H9 (cell line): ENCODE data around the gene FAM209A. TPM values are rescaled to one million over a fixed set of nuclear protein-coding genes. Genes with fewer than 3 reads are reported as not detected.

Experiments used
- DNase-seq: peaks from one replicate; pipeline ENCODE4 v3.0.0-alpha.2; 2017
- H2AFZ ChIP-seq: one replicate; pipeline ENCODE4 v1.6.1; 2013; ENCODE audit warnings: mild to moderate bottlenecking, low read length, control low read depth, moderate library complexity
- H2AK5ac ChIP-seq: 2 replicates; pipeline ENCODE4 v1.6.1; 2013; ENCODE audit warnings: low read length, control low read depth, mixed read lengths; ENCODE audit not compliant: insufficient read length
- H2BK120ac ChIP-seq: one replicate; pipeline ENCODE4 v1.6.1; 2013; ENCODE audit warnings: low read depth, mild to moderate bottlenecking, low read length, control low read depth, inconsistent platforms; ENCODE audit not compliant: poor library complexity, severe bottlenecking
- H2BK12ac ChIP-seq: 2 replicates; pipeline ENCODE4 v1.6.1; 2013; ENCODE audit warnings: low read length, control low read depth, mixed read lengths, low read depth; ENCODE audit not compliant: insufficient read length
- H2BK15ac ChIP-seq: 2 replicates; pipeline ENCODE4 v1.6.1; 2013; ENCODE audit warnings: low read depth, low read length, control low read depth
- H2BK20ac ChIP-seq: one replicate; pipeline ENCODE4 v1.6.1; 2013; ENCODE audit warnings: low read depth, mild to moderate bottlenecking, low read length, control low read depth, inconsistent platforms; ENCODE audit not compliant: poor library complexity, severe bottlenecking
- H2BK5ac ChIP-seq: 2 replicates; pipeline ENCODE4 v1.6.1; 2013; ENCODE audit warnings: low read length, control low read depth, mixed read lengths; ENCODE audit not compliant: insufficient read length
- H3K14ac ChIP-seq: 2 replicates; pipeline ENCODE4 v1.6.1; 2013; ENCODE audit warnings: low read length, control low read depth; ENCODE audit not compliant: insufficient read depth
- H3K18ac ChIP-seq: 2 replicates; pipeline ENCODE4 v1.6.1; 2013; ENCODE audit warnings: low read depth, mild to moderate bottlenecking, mixed read lengths, low read length, control low read depth; ENCODE audit not compliant: insufficient read length
- H3K23ac ChIP-seq: 2 replicates; pipeline ENCODE4 v1.6.1; 2013; ENCODE audit warnings: low read length, control low read depth, mixed read lengths, low read depth; ENCODE audit not compliant: insufficient read length
- H3K23me2 ChIP-seq: 2 replicates; pipeline ENCODE4 v1.6.1; 2013; ENCODE audit warnings: low read depth, mild to moderate bottlenecking, mixed read lengths, low read length, control low read depth; ENCODE audit not compliant: insufficient read length, poor library complexity, severe bottlenecking
- H3K27ac ChIP-seq: 2 replicates; pipeline ENCODE4 v1.5.1; 2013; ENCODE audit warnings: low read length, control low read depth, mixed read lengths, low read depth; ENCODE audit not compliant: insufficient read length
- H3K27me3 ChIP-seq: 2 replicates; pipeline ENCODE4 v1.6.1; 2013; ENCODE audit warnings: low read length, control low read depth, inconsistent platforms; ENCODE audit not compliant: insufficient read depth
- H3K4ac ChIP-seq: 2 replicates; pipeline ENCODE4 v1.6.1; 2013; ENCODE audit warnings: low read depth, mild to moderate bottlenecking, control low read depth, inconsistent platforms, low read length, moderate library complexity
- H3K4me1 ChIP-seq: 2 replicates; pipeline ENCODE4 v1.6.1; 2013; ENCODE audit warnings: low read length, control low read depth, inconsistent platforms; ENCODE audit not compliant: insufficient read depth
- H3K4me2 ChIP-seq: 2 replicates; pipeline ENCODE4 v1.6.1; 2013; ENCODE audit warnings: low read length, control low read depth, mixed read lengths; ENCODE audit not compliant: insufficient read length, insufficient read depth
- H3K56ac ChIP-seq: 2 replicates; pipeline ENCODE4 v1.6.1; 2013; ENCODE audit warnings: low read depth, mild to moderate bottlenecking, mixed read lengths, low read length, control low read depth; ENCODE audit not compliant: insufficient read length
- H3K79me1 ChIP-seq: 2 replicates; pipeline ENCODE4 v1.6.1; 2013; ENCODE audit warnings: low read depth, mild to moderate bottlenecking, moderate library complexity, low read length, control low read depth, inconsistent platforms; ENCODE audit not compliant: insufficient read depth, poor library complexity, severe bottlenecking
- H3K79me2 ChIP-seq: 2 replicates; pipeline ENCODE4 v1.6.1; 2013; ENCODE audit warnings: low read length, control low read depth, inconsistent platforms; ENCODE audit not compliant: insufficient read depth
- H3K9ac ChIP-seq: 2 replicates; pipeline ENCODE4 v1.6.1; 2013; ENCODE audit warnings: low read length, control low read depth, mixed read lengths; ENCODE audit not compliant: insufficient read length; ENCODE audit errors: extremely low read depth
- H3K9me3 ChIP-seq: one replicate; pipeline ENCODE4 v1.6.1; 2013; ENCODE audit warnings: low read depth, low read length, inconsistent platforms; ENCODE audit not compliant: control insufficient read depth
- H3T11ph ChIP-seq: one replicate; pipeline ENCODE4 v1.6.1; 2013; ENCODE audit warnings: mild to moderate bottlenecking, low read length, control low read depth, inconsistent platforms
- H4K20me1 ChIP-seq: one replicate; pipeline ENCODE4 v1.6.1; 2013; ENCODE audit not compliant: control insufficient read depth, insufficient read length, insufficient read depth
- H4K5ac ChIP-seq: 2 replicates; pipeline ENCODE4 v1.6.1; 2013; ENCODE audit warnings: low read depth, mild to moderate bottlenecking, mixed read lengths, low read length, control low read depth; ENCODE audit not compliant: insufficient read length
- H4K8ac ChIP-seq: replicated peaks from 2 replicates; pipeline ENCODE4 v1.6.1; 2013; ENCODE audit warnings: low read length, control low read depth, mixed read lengths, low read depth; ENCODE audit not compliant: insufficient read length
- H4K91ac ChIP-seq: 2 replicates; pipeline ENCODE4 v1.6.1; 2013; ENCODE audit warnings: low read depth, mild to moderate bottlenecking, moderate library complexity, mixed read lengths, low read length, control low read depth; ENCODE audit not compliant: insufficient read length
- H3K27ac Mint-ChIP-seq, 3 experiments: 2 replicates in 2 of 3; 3 replicates in 1 of 3; pipeline ENCODE4 v1.8.0; 2020 to 2021; ENCODE audit warnings: mixed read lengths in 3 of 3, mild to moderate bottlenecking in 1 of 3, moderate library complexity in 1 of 3
- H3K27me3 Mint-ChIP-seq: 2 replicates; pipeline ENCODE4 v1.8.0; 2021; ENCODE audit warnings: low read depth, mild to moderate bottlenecking, moderate library complexity, mixed read lengths
- H3K36me3 Mint-ChIP-seq, 3 experiments: 2 replicates in 2 of 3; 3 replicates in 1 of 3; pipeline ENCODE4 v1.8.0; 2020 to 2021; ENCODE audit warnings: low read depth in 3 of 3, mixed read lengths in 3 of 3; ENCODE audit not compliant: insufficient read depth in 1 of 3
- H3K4me1 Mint-ChIP-seq, 2 experiments: 2 replicates each; pipeline ENCODE4 v1.8.0; 2020; ENCODE audit warnings: mixed read lengths in 2 of 2
- H3K4me3 Mint-ChIP-seq, 2 experiments: 2 replicates in 1 of 2; 3 replicates in 1 of 2; pipeline ENCODE4 v1.8.0; 2020 to 2021; ENCODE audit warnings: mild to moderate bottlenecking in 2 of 2, mixed read lengths in 2 of 2, moderate library complexity in 1 of 2
- H3K9me3 Mint-ChIP-seq, 2 experiments: 2 replicates in 1 of 2; 3 replicates in 1 of 2; pipeline ENCODE4 v1.8.0; 2020; ENCODE audit warnings: mild to moderate bottlenecking in 2 of 2, mixed read lengths in 2 of 2, moderate library complexity in 1 of 2
- CTCF ChIP-seq: fragments of 200-600 bp; sonication (generic); conservative IDR thresholded peaks from 3 replicates; pipeline ENCODE4 v1.8.0; 2021; ENCODE audit warnings: antibody characterized with exemption, mild to moderate bottlenecking
- WGBS: extraction: QIAGEN DNeasy Blood & Tissue Kit; methylation state at CpG from one replicate; pipeline ENCODE4 v1.1.7; 2013; ENCODE audit warnings: missing lambda C conversion rate, low lambda C conversion rate, mixed read lengths; ENCODE audit not compliant: insufficient read length; ENCODE audit errors: extremely low coverage; 5-methylcytosine and 5-hydroxymethylcytosine counted together
- total RNA-seq: library from RNA; stranded (reverse); gene quantifications from 2 replicates; pipeline ENCODE4 v1.2.1, GENCODE V29; 2021

The FAM209A gene
- total RNA-seq, 1 experiment from 2014 or later = not detected

- Histone ChIP-seq H4K91ac (no peak overlapping the region), H2BK12ac (no peak overlapping the region), H3K79me2 (no peaks in the 10 kb centered on the region), H3K4ac (no peak overlapping the region), H4K8ac (no peak overlapping the region), H3K79me1 (peaks cover 6% of the 10 kb centered on the region), H2BK5ac (no peak overlapping the region), H3K14ac (no peak overlapping the region), H3K27ac (no peak overlapping the region), H2AK5ac (no peak overlapping the region), H3K56ac (no peak overlapping the region), H3K23me2 (no peaks in the 10 kb centered on the region), H3K9ac (no peak overlapping the region), H3K4me1 (no peaks in the 10 kb centered on the region), H4K20me1 (no peaks in the 10 kb centered on the region), H3K27me3 (no peaks in the 10 kb centered on the region), H2BK15ac (no peak overlapping the region), H4K5ac (no peak overlapping the region), H3K23ac (no peak overlapping the region), H2BK20ac (no peak overlapping the region), H3K4me2 (no peak overlapping the region), H2BK120ac (no peak overlapping the region), H3K18ac (no peak overlapping the region), H2AFZ (no peak overlapping the region), H3T11ph (no peak overlapping the region), H3K9me3 (no peaks in the 10 kb centered on the region)
- DNase-seq = no peak
- H3K36me3 Mint-ChIP-seq = no peaks in the 10 kb centered on the region
- no CpG with 5 or more reads among the region's 8 CpGs for WGBS
- H3K27ac Mint-ChIP-seq = peak overlapping the region; percentile 33 to 81 (median 62); a peak in 1 of 7 replicates
- no peak for TF ChIP-seq CTCF
- no peak overlapping the region for H3K4me3 Mint-ChIP-seq
- H3K9me3 Mint-ChIP-seq = no peaks in the 10 kb centered on the region
- H3K27me3 Mint-ChIP-seq = no peaks in the 10 kb centered on the region
- H3K4me1 Mint-ChIP-seq = peaks cover under 1 to 3% of the 10 kb centered on the region in 2 experiments; a peak in 2 of 4 replicates
Observed at GRCh38 chr20:56503916-56504315, 20.6 kb upstream of the FAM209A start.
